Gastroesophageal sphincter (tissue), 3 donors: ENCODE data around the gene CCSER1.

Source experiments
- CTCF ChIP-seq, 4 experiments: fragments of 200-600 bp in 2 of 4; fragments of 450-650 bp in 2 of 4; sonication (generic) in 1 of 4; IDR thresholded peaks; one replicate each; pipeline ENCODE4 v1.5.1; 2017 to 2019; ENCODE audit warnings: antibody characterized with exemption in 4 of 4, mild to moderate bottlenecking in 2 of 4, moderate library complexity in 2 of 4
- EP300 ChIP-seq: sonication (generic); formaldehyde crosslinking; IDR thresholded peaks from one replicate; pipeline ENCODE4 v1.6.1; 2017; ENCODE audit warnings: antibody characterized with exemption, mild to moderate bottlenecking
- POLR2A ChIP-seq, 2 donors: fragments of 450-650 bp; IDR thresholded peaks; one replicate each; pipeline ENCODE4 v1.6.1; 2017; ENCODE audit warnings: antibody characterized with exemption in 2 of 2, mild to moderate bottlenecking in 2 of 2, moderate library complexity in 1 of 2
- POLR2AphosphoS5 ChIP-seq: sonication (generic); formaldehyde crosslinking; IDR thresholded peaks from one replicate; pipeline ENCODE4 v1.6.1; 2017; ENCODE audit warnings: antibody characterized with exemption

GRCh38 chr4:90105274-90105673, 21.9 kb upstream of the CCSER1 start:
- TF ChIP-seq CTCF (IDR thresholded peaks at IDR 0.05) (no peak), POLR2A (IDR thresholded peaks at IDR 0.05) (no peak), POLR2AphosphoS5 (no peak), EP300 (no peak)
